T-helper 17 cell (primary cell): ENCODE data around the gene YAE1. TPM values are rescaled to one million over a fixed set of nuclear protein-coding genes. Genes with fewer than 3 reads are reported as not detected.

Experiments
- ATAC-seq: fragments of 150-1000 bp; cut with Tn5 transposase; 2 replicates; pipeline ENCODE4 v1.10.0; 2021; ENCODE audit warnings: mild to moderate bottlenecking, moderate library complexity
- DNase-seq, 3 donors: peaks; one replicate each; pipeline versions ENCODE4 v3.0.0 to v3.0.0-alpha.2; 2020 to 2021
- H3K9me3 ChIP-seq: one replicate; pipeline ENCODE4 v1.7.0; 2013; ENCODE audit warnings: low read length, mild to moderate bottlenecking; ENCODE audit not compliant: control insufficient read depth, poor library complexity, severe bottlenecking
- H3K27ac Mint-ChIP-seq: one replicate; pipeline ENCODE4 v1.8.0; 2022; ENCODE audit warnings: mild to moderate bottlenecking, moderate library complexity, mixed read lengths
- H3K27me3 Mint-ChIP-seq: one replicate; pipeline ENCODE4 v1.8.0; 2022; ENCODE audit warnings: mixed read lengths
- H3K36me3 Mint-ChIP-seq: one replicate; pipeline ENCODE4 v1.8.0; 2022; ENCODE audit warnings: low read depth, mixed read lengths
- H3K4me1 Mint-ChIP-seq: one replicate; pipeline ENCODE4 v1.8.0; 2022; ENCODE audit warnings: mild to moderate bottlenecking, mixed read lengths
- H3K4me3 Mint-ChIP-seq: one replicate; pipeline ENCODE4 v1.8.0; 2022; ENCODE audit warnings: mild to moderate bottlenecking, moderate library complexity, mixed read lengths
- total RNA-seq, 4 donors: library from RNA in 2 of 4; stranded (reverse) in 2 of 4; gene quantifications; one replicate each; pipeline ENCODE4 v1.2.3 and lab custom pipeline; 2022 to 2026

Gene YAE1
- total RNA-seq, 2 donors from 2014 or later, result 3.7 to 6.6 TPM

DNA sequence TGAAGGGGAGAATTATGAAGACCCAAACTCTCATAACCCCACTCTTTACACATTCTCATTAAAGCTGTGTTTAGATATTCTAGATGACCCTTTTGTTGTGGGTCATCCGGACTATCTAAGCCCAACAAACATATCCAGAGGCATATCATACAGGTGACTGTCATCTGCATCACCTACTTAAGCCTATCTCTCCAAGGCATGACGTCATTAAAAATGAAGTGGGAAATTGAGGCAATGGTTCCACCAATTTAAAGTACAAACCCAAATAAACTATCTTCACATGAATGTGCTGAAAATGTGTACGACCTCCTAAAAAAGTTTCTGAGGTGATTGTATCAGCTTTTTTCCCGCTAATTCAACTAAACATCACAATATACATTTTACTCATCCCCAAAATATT lies 52.7 kb downstream of the YAE1 start:
- H3K9me3 ChIP-seq, result no peaks in the 10 kb centered on the region
- ATAC-seq (no peak), DNase-seq (no peak)
- no peak overlapping the region for H3K4me3 Mint-ChIP-seq
- peaks cover 11% of the 10 kb centered on the region for H3K4me1 Mint-ChIP-seq
- peaks cover 19% of the 10 kb centered on the region for H3K27me3 Mint-ChIP-seq
- H3K36me3 Mint-ChIP-seq, result no peaks in the 10 kb centered on the region
- no peak overlapping the region for H3K27ac Mint-ChIP-seq

DNA sequence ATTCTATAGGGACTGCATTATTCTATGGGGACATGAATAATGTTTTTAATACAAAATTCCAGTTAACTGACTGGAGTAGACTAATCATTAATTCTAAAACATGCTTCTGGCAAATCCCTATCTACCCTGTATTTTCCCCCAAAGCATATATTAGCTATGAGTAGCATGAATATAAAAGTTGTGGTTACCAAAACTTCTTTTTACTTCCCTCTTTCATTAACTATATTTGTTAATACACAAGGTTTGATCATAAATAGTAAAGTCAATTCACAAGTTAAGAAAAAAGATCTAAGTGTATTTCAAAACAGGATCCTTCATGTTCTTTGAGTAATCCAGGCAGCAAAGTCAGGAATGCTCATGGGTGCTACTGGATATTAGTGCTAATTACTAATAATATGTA lies 54.3 kb downstream of the YAE1 start:
- peaks cover 2% of the 10 kb centered on the region for H3K36me3 Mint-ChIP-seq
- no peak overlapping the region for H3K27ac Mint-ChIP-seq

DNA sequence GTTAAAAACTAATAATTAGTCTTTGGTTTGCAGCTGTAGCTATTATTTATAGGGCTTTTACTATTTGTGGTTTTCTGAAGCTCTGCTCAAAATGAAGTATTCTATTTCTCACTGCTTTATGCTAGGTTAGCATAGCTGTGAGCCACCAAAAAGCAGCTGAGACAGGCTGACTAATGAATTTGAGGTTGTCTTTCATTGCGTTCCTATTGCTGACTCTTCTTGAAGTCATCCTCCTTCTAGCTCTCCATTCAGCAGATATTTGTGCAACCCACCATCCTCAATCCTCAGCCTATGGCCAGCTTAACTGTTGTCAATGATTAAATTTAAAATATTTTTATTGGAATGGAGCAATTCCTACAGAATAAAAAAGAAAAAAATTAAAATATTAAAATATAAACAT lies 55.1 kb downstream of the YAE1 start:
- Mint-ChIP-seq H3K27ac (no peak overlapping the region), H3K27me3 (peaks cover 5% of the 10 kb centered on the region), H3K36me3 (peaks cover 2% of the 10 kb centered on the region), H3K4me1 (peaks cover 25% of the 10 kb centered on the region), H3K4me3 (no peak overlapping the region)
- no peak for DNase-seq
- ATAC-seq, result no peak
- H3K9me3 ChIP-seq, result no peaks in the 10 kb centered on the region

More for the DNA sequence above, 54.3 kb downstream of the YAE1 start:
- ATAC-seq, result no peak
- H3K9me3 ChIP-seq, result no peaks in the 10 kb centered on the region
- Mint-ChIP-seq H3K4me3 (no peak overlapping the region), H3K4me1 (peaks cover 22% of the 10 kb centered on the region), H3K27me3 (peaks cover 12% of the 10 kb centered on the region)
- no peak for DNase-seq

DNA sequence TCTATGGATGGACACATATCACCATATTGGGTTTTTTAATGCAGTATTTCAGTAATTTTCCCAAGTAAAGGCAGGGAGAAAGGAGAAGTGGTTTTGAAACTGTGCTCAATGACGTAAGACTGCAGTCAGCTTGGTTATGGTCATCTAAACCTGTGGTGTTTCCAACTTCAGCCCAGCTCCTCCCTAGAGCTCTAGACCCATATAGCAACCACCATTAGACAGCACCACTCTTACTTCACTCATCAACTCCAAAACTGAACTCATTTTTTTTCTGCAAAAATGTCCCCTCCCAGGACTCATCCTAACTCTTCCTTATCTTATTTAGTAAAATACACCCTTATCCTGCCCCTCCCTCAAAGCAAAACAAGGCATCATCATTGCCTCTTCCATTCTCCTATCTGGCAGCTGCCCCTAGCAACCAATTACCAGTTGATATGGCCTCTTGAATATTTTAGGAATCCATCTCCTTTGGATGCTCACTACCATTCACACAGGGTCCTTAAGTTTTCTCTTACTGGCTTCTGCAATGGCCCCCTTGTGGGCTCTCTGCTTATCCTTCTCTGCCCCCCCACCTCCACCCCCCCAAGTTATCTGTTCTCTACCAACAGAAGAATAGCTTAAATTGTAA lies 55.7 kb downstream of the YAE1 start:
- ATAC-seq (no peak), DNase-seq (no peak)
- Mint-ChIP-seq H3K27ac (peak overlapping the region; percentile 96), H3K4me3 (peak overlapping the region; percentile 94), H3K36me3 (peaks cover 2% of the 10 kb centered on the region), H3K4me1 (peaks cover 30% of the 10 kb centered on the region), H3K27me3 (no peaks in the 10 kb centered on the region)
- no peaks in the 10 kb centered on the region for H3K9me3 ChIP-seq

Other genes starting within 250 kb of the YAE1 start
- 10 to 100 TPM; 22.4 to 27.1 TPM for gene RALA, start 57.2 kb downstream of the YAE1 start, total RNA-seq